Breast epithelium (tissue), 4 donors: ENCODE data around the gene UBE2H. TPM values are rescaled to one million over a fixed set of nuclear protein-coding genes. Genes with fewer than 3 reads are reported as not detected.
A peak's percentile ranks its signal among the peaks of the same experiment; 100 is the strongest.
"Not testable (repeated sequence)": the region's sequence is repeated elsewhere in the genome, so short reads cannot be mapped to it uniquely, and the experiment has no call there.

Experiments
- DNase-seq, 2 donors: peaks; one replicate each; pipeline ENCODE4 v3.0.0-alpha.2; 2019; ENCODE audit warnings: low spot score in 2 of 2
- H3K27ac ChIP-seq, 2 donors: fragments of 200-600 bp; sonication (generic) in 1 of 2; one replicate each; pipeline ENCODE4 v1.5.1; 2016 to 2019; ENCODE audit warnings: mild to moderate bottlenecking in 1 of 2
- H3K27me3 ChIP-seq, 2 donors: fragments of 200-600 bp; sonication (generic) in 1 of 2; one replicate each; pipeline versions ENCODE4 v1.5.1 to v1.6.0; 2017 to 2019; ENCODE audit warnings: control low read depth in 1 of 2, mild to moderate bottlenecking in 1 of 2
- H3K36me3 ChIP-seq: fragments of 200-600 bp; one replicate; pipeline ENCODE4 v1.5.1; 2019
- H3K4me1 ChIP-seq, 2 donors: fragments of 200-600 bp; sonication (generic); one replicate each; pipeline ENCODE4 v1.5.1; 2016 to 2019; ENCODE audit warnings: control low read depth in 1 of 2
- H3K4me3 ChIP-seq, 3 donors: fragments of 200-600 bp; sonication (generic); 1 replicate in 2 of 3; 2 replicates in 1 of 3; pipeline ENCODE4 v1.5.1; 2016 to 2019; ENCODE audit warnings: mild to moderate bottlenecking in 3 of 3, moderate library complexity in 2 of 3
- H3K9me3 ChIP-seq, 2 donors: fragments of 200-600 bp; sonication (generic) in 1 of 2; one replicate each; pipeline ENCODE4 v1.5.1; 2016 to 2019; ENCODE audit warnings: control low read depth in 1 of 2
- CTCF ChIP-seq, 3 donors: fragments of 450-650 bp; IDR thresholded peaks; one replicate each; pipeline ENCODE4 v1.5.1; 2016 to 2017; ENCODE audit warnings: antibody characterized with exemption in 3 of 3, mild to moderate bottlenecking in 3 of 3, moderate library complexity in 3 of 3
- POLR2A ChIP-seq: fragments of 450-650 bp; IDR thresholded peaks from one replicate; pipeline ENCODE4 v1.6.1; 2016; ENCODE audit warnings: antibody characterized with exemption, mild to moderate bottlenecking, moderate library complexity
- POLR2AphosphoS5 ChIP-seq, 3 donors: sonication (generic); formaldehyde crosslinking; IDR thresholded peaks; one replicate each; pipeline ENCODE4 v1.6.1; 2017; ENCODE audit warnings: antibody characterized with exemption in 3 of 3
- intact Hi-C: fragments of 100-400 bp; cut with DNase I; formaldehyde crosslinking; loops from one replicate; pipeline ENCODE4 v1.15.1; 2023; ENCODE audit warnings: low total_unique reads
- total RNA-seq, 3 donors: library from RNA; depleted of rRNA; stranded (reverse); fragments of >200 nt; gene quantifications; one replicate each; pipeline ENCODE4 v1.1.0, GENCODE V29; 2016

UBE2H gene
- total RNA-seq, 3 donors from 2014 or later = 81.8 to 124 (median 114) TPM

GRCh38 chr7:129836983-129837382 is 115.8 kb downstream of the UBE2H start:
- TF ChIP-seq POLR2A = no peak
- no peak for TF ChIP-seq CTCF (IDR thresholded peaks at IDR 0.05)
- TF ChIP-seq POLR2AphosphoS5 (IDR thresholded peaks at IDR 0.05) = no peak
- Histone ChIP-seq H3K27me3 (no peaks in the 10 kb centered on the region), H3K4me1 (peaks cover 0 to 7% of the 10 kb centered on the region in 2 donors), H3K4me3 (no peak overlapping the region), H3K27ac (no peak overlapping the region), H3K9me3 (no peaks in the 10 kb centered on the region), H3K36me3 (no peaks in the 10 kb centered on the region)
- no peak for DNase-seq
- intact Hi-C loops = no loop called here

GRCh38 chr7:129835569-129835968 is 117.2 kb downstream of the UBE2H start:
- H3K4me3 ChIP-seq = no peak overlapping the region
- peaks cover 0 to 2% of the 10 kb centered on the region in 2 donors for H3K4me1 ChIP-seq
- no peak for DNase-seq
- no peak for TF ChIP-seq POLR2AphosphoS5 (IDR thresholded peaks at IDR 0.05)
- no peak for TF ChIP-seq POLR2A
- TF ChIP-seq CTCF (IDR thresholded peaks at IDR 0.05) = no peak
- no peaks in the 10 kb centered on the region for H3K9me3 ChIP-seq
- intact Hi-C loops = no loop called here
- no peaks in the 10 kb centered on the region for H3K36me3 ChIP-seq
- no peaks in the 10 kb centered on the region for H3K27me3 ChIP-seq
- no peak overlapping the region for H3K27ac ChIP-seq

- H3K4me1 ChIP-seq, DNase-seq, H3K27ac ChIP-seq, H3K9me3 ChIP-seq, intact Hi-C loops, H3K4me3 ChIP-seq, H3K36me3 ChIP-seq, H3K27me3 ChIP-seq: not testable (repeated sequence)
Measured at GRCh38 chr7:129833353-129833752, 119.4 kb downstream of the UBE2H start.

GRCh38 chr7:129832701-129833227 is 120.0 kb downstream of the UBE2H start:
- no peaks in the 10 kb centered on the region for H3K9me3 ChIP-seq
- no peaks in the 10 kb centered on the region for H3K27me3 ChIP-seq
- no peak overlapping the region for H3K27ac ChIP-seq
- DNase-seq = no peak
- TF ChIP-seq POLR2AphosphoS5 (IDR thresholded peaks at IDR 0.05) (no peak), POLR2A (no peak), CTCF (IDR thresholded peaks at IDR 0.05) (no peak)
- H3K4me3 ChIP-seq = no peak overlapping the region
- H3K4me1 ChIP-seq = peaks cover 0 to 5% of the 10 kb centered on the region in 2 donors
- H3K36me3 ChIP-seq = no peaks in the 10 kb centered on the region
- intact Hi-C loops = no loop called here

GRCh38 chr7:129832282-129832681 is 120.5 kb downstream of the UBE2H start:
- no peaks in the 10 kb centered on the region for H3K27me3 ChIP-seq
- intact Hi-C loops = no loop called here
- no peaks in the 10 kb centered on the region for H3K36me3 ChIP-seq
- TF ChIP-seq CTCF (IDR thresholded peaks at IDR 0.05) (no peak), POLR2A (no peak), POLR2AphosphoS5 (IDR thresholded peaks at IDR 0.05) (no peak)
- no peak overlapping the region for H3K4me3 ChIP-seq
- no peaks in the 10 kb centered on the region for H3K9me3 ChIP-seq
- peak overlapping the region in 1 of 2 donors; percentile 83 for H3K27ac ChIP-seq
- DNase-seq = no peak
- peaks cover 0 to 5% of the 10 kb centered on the region in 2 donors for H3K4me1 ChIP-seq
